LNCAP (cell line): ENCODE results near the gene NTRK2.

ENCODE experiments used
- CTCF ChIP-seq: fragments of 450-650 bp; IDR thresholded peaks from 2 replicates; pipeline ENCODE4 v1.5.1; 2017; ENCODE audit warnings: mild to moderate bottlenecking

NTRK2 gene

GRCh38 chr9:84834426-84834825, 164.9 kb downstream of the NTRK2 start:
- TF ChIP-seq CTCF: no peak

- no peak for TF ChIP-seq CTCF
These were observed 166.2 kb downstream of the NTRK2 start for GRCh38 chr9:84835745-84836144.

- TF ChIP-seq CTCF: no peak
These were observed 169.3 kb downstream of the NTRK2 start for GRCh38 chr9:84838879-84839278.

- TF ChIP-seq CTCF: no peak
These were observed 170.0 kb downstream of the NTRK2 start for GRCh38 chr9:84839541-84839940.

DNA sequence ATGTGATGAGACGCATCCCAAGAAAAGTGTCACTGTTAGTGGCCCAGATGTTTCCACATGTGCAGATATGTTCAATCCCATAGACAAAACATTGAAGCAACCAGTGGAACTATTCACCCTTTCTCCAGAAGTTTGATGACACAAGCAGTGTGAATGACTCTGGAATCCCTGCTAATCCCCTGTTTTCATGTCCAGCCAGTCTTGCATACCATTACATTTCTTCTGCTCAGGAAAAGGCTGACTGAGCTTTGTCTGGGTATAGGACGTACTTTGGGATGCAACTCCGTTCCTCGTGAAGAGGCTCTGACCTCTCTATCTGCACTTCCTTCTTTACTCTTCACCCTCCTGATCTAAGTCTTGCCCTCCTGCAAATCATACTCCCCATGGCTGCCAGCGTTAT, 172.4 kb downstream of the NTRK2 start:
- TF ChIP-seq CTCF: no peak

DNA sequence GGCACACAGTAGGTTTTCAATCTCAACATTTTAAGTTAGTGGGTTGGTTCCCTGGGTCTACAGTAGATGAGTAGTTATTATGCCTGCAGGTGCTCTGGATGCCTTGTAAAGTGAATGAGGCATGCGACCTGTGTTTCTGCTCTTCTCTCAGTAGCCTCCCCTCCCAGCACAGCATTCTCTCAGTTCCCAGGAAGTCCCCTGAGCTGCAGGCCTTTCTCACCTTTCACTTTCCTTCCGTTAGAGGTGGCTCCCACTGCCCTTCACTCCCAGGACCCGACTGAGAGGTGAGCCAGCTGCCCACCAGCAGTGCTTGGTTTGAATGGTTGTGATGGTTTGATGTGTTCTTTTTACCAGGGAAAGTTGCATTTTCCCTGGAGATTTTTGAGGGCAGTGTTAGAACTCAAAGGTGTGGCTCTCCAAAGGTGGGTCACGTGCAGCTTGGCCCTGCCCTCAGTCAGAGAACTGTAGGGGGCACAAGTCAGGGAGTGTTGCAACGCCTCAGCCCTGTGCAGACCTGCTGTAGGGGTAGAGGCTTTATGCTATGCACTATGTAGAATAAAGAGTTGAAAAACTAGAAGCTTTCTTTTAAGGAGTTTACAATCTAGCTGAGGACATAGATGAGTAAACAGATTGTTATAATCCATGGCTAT, 173.8 kb downstream of the NTRK2 start:
- TF ChIP-seq CTCF: no peak

DNA sequence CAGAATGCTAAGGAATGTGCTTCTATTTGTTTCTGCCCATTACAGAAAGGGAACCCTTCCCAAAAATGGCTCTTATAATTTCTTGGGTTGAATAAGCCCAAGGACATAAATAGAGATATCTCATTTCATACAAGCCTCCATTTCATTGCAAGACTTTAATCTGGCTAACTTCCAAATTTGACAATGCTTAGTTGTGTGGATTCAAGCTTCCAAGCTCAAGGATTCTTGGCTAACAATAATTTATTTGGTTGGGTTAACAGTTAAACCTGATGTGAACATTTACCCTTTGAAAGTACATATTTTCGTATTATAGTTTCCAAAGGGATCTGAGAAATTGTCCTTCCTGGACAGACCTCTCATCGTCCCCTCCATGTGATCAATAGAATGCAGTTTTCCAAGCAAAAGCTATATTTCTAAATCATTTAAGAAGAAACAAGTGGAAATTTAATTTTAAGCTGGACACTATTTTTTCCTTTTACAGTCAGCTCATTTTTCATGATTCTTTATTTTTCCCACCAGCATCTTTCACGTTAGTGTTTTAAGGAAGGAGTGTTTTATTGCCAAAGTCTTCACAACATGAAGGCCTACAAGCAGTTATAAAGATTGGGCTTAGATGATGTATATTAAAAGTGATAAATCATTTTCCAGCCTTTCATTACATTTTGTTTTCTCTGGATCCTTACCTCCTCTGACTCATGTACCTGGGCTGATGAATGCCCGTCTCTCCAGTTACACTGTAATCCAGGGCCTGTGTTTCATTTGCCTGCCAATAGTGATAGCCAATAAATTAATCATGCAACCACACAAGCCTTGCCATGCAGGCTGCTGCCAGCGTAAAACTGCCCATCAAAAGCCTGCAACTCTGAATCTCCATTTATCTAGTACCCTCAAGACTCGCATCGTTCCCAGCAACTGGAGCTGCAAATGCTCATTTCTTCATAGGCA, 176.7 kb downstream of the NTRK2 start:
- no peak for TF ChIP-seq CTCF
